Lung (tissue), 12 donors: Measurements from ENCODE around the gene PLCD1. TPM values are rescaled to one million over a fixed set of nuclear protein-coding genes. Genes with fewer than 3 reads are reported as not detected.
A peak's percentile ranks its signal among the peaks of the same experiment; 100 is the strongest.

ENCODE experiments used
- ATAC-seq: fragments of 200-7000 bp; cut with Tn5 transposase; one replicate; pipeline ENCODE4 v1.9.1; 2020; ENCODE audit warnings: moderate number of reproducible peaks; ENCODE audit not compliant: insufficient read depth, low FRiP score
- DNase-seq, 3 donors: peaks; one replicate each; pipeline ENCODE4 v3.0.0-alpha.2; 2013 to 2017
- H3K27ac ChIP-seq, 2 donors: one replicate each; pipeline ENCODE4 v1.5.1; 2013; ENCODE audit warnings: mild to moderate bottlenecking in 2 of 2, moderate library complexity in 2 of 2, control low read depth in 1 of 2, inconsistent platforms in 1 of 2, low read depth in 1 of 2, low read length in 1 of 2
- H3K27me3 ChIP-seq, 3 donors: one replicate each; pipeline ENCODE4 v1.5.1; 2013; ENCODE audit warnings: low read length in 2 of 3; ENCODE audit not compliant: control insufficient read depth in 3 of 3, insufficient read depth in 3 of 3
- H3K36me3 ChIP-seq, 4 donors: one replicate each; pipeline ENCODE4 v1.5.1; 2013; ENCODE audit warnings: low read length in 4 of 4, mild to moderate bottlenecking in 1 of 4, moderate library complexity in 1 of 4; ENCODE audit not compliant: control insufficient read depth in 4 of 4, insufficient read depth in 4 of 4
- H3K4me1 ChIP-seq, 5 donors: one replicate each; pipeline ENCODE4 v1.5.1; 2013; ENCODE audit warnings: low read length in 5 of 5, mild to moderate bottlenecking in 2 of 5, moderate library complexity in 1 of 5; ENCODE audit not compliant: control insufficient read depth in 5 of 5, insufficient read depth in 5 of 5
- H3K4me3 ChIP-seq: one replicate; pipeline ENCODE4 v1.5.1; 2013; ENCODE audit warnings: mild to moderate bottlenecking, control low read depth, moderate library complexity
- H3K9ac ChIP-seq, 2 donors: one replicate each; pipeline ENCODE4 v1.5.1; 2013; ENCODE audit warnings: low read length in 2 of 2, control low read depth in 1 of 2; ENCODE audit not compliant: insufficient read depth in 1 of 2
- H3K9me3 ChIP-seq, 4 donors: one replicate each; pipeline ENCODE4 v1.5.1; 2013; ENCODE audit warnings: low read length in 3 of 4, mild to moderate bottlenecking in 1 of 4, moderate library complexity in 1 of 4; ENCODE audit not compliant: control insufficient read depth in 4 of 4, insufficient read depth in 3 of 4
- CTCF ChIP-seq: IDR thresholded peaks from 2 replicates; pipeline ENCODE4 v1.5.1; 2012; ENCODE audit warnings: mild to moderate bottlenecking; ENCODE audit errors: control extremely low read depth, extremely low read depth
- WGBS, 2 donors: extraction: QIAGEN DNeasy Blood & Tissue Kit; methylation state at CpG; one replicate each; pipeline ENCODE4 v1.1.7; 2013; 5-methylcytosine and 5-hydroxymethylcytosine counted together
- polyA plus RNA-seq, 2 donors: library from polyadenylated mRNA; stranded (reverse); fragments of 200-250 nt; gene quantifications; one replicate each; pipeline ENCODE4 v1.2.1, GENCODE V29; 2013
- total RNA-seq, 2 donors: library from RNA; depleted of rRNA in 1 of 2; stranded (reverse); fragments of >200 nt in 1 of 2; gene quantifications; one replicate each; pipeline ENCODE4 v1.2.1, GENCODE V29; 2014 to 2021
- donor health status: control.
- donor health status: control.
- donor health status: Bipolar disorder and iron deficiency.
- donor health status: healthy.
- donor health status: DM: yes; HTN: yes; CAD: no.

PLCD1 gene
- total and polyA plus RNA-seq, 4 donors = 16.9 to 55.3 (median 21.3) TPM

GRCh38 chr3:37987751-37988179, 41.7 kb downstream of the PLCD1 start:
- 54 to 64% methylated on average over 7 of the region's 7 CpGs for WGBS, 2 donors
- TF ChIP-seq CTCF = no peak
- peaks cover 0 to 6% (median 2%) of the 10 kb centered on the region in 4 donors for H3K36me3 ChIP-seq
- H3K4me3 ChIP-seq = no peak overlapping the region
- no peak for DNase-seq
- H3K9ac ChIP-seq = no peak overlapping the region
- H3K9me3 ChIP-seq = no peaks in the 10 kb centered on the region
- H3K27ac ChIP-seq = peak overlapping the region in 1 of 2 donors; percentile 79
- H3K27me3 ChIP-seq = no peaks in the 10 kb centered on the region
- peaks cover 0 to 34% (median 8%) of the 10 kb centered on the region in 5 donors for H3K4me1 ChIP-seq
- ATAC-seq = no peak

GRCh38 chr3:37987315-37987697, 42.1 kb downstream of the PLCD1 start:
- no peak for DNase-seq
- Histone ChIP-seq H3K4me3 (no peak overlapping the region), H3K4me1 (peaks cover 0 to 32% (median 8%) of the 10 kb centered on the region in 5 donors), H3K27me3 (no peaks in the 10 kb centered on the region), H3K9ac (no peak overlapping the region), H3K27ac (peak overlapping the region in 1 of 2 donors; percentile 79), H3K9me3 (no peaks in the 10 kb centered on the region), H3K36me3 (peaks cover 0 to 8% (median 4%) of the 10 kb centered on the region in 4 donors)
- no peak for TF ChIP-seq CTCF
- ATAC-seq = no peak
- WGBS, 2 donors = 67 to 75% methylated on average over 2 of the region's 2 CpGs

- Histone ChIP-seq H3K9me3 (no peaks in the 10 kb centered on the region), H3K9ac (no peak overlapping the region), H3K27ac (peak overlapping the region in 1 of 2 donors; percentile 7), H3K27me3 (no peaks in the 10 kb centered on the region), H3K4me1 (peaks cover 0 to 26% (median 8%) of the 10 kb centered on the region in 5 donors), H3K4me3 (no peak overlapping the region), H3K36me3 (peaks cover 0 to 14% (median 9%) of the 10 kb centered on the region in 4 donors)
- TF ChIP-seq CTCF = no peak
- 61 to 74% methylated on average over 12 of the region's 12 CpGs for WGBS, 2 donors
- DNase-seq = peak; percentile 74 to 90 (median 84)
- peak; percentile 76 for ATAC-seq
Measured at GRCh38 chr3:37986479-37987314, 42.7 kb downstream of the PLCD1 start.
